ENCODE measurements around the gene UQCRHL. TPM values are rescaled to one million over a fixed set of nuclear protein-coding genes. Genes with fewer than 3 reads are reported as not detected.
A peak's percentile ranks its signal among the peaks of the same experiment; 100 is the strongest.

The UQCRHL gene
- total and polyA plus RNA-seq, 2 of the 8 experiments (the other 6 are each of a cell fraction or from before 2014, with no cell fraction given): 3.7 to 3.9 TPM

GRCh38 chr1:15852036-15852827 lies 44.8 kb upstream of the UQCRHL start:
- Histone ChIP-seq H4K5ac (ENCODE audit: insufficient read length, low read depth, low read length) (no peak overlapping the region), H4K20me1 (replicated peaks in 1 of 2; ENCODE audit: control insufficient read depth in 1 of 2, insufficient read depth in 2 of 2, low read length in 2 of 2) (peaks cover 0 to 5% of the 10 kb centered on the region in 2 experiments), H3K27me3 (replicated peaks in 1 of 4; ENCODE audit: control insufficient read depth in 3 of 4, extremely low read depth in 1 of 4, insufficient read depth in 3 of 4, low read length in 3 of 4) (no peaks in the 10 kb centered on the region; a peak in 1 of 7 replicates), H2BK5ac (ENCODE audit: low read depth, low read length) (no peak overlapping the region), H4K8ac (ENCODE audit: extremely low read depth, insufficient read depth, low read length) (no peak overlapping the region), H3K9ac (replicated peaks in 1 of 4; ENCODE audit: extremely low read depth in 1 of 4, low read depth in 3 of 4, low read length in 3 of 4) (no peak overlapping the region; a peak in 1 of 7 replicates), H3K4me3 (ENCODE audit: extremely low read depth in 1 of 4, insufficient read depth in 2 of 4, low read depth in 3 of 4, low read length in 4 of 4) (no peak overlapping the region), H3K4me2 (ENCODE audit: insufficient read depth in 1 of 2, low read depth in 2 of 2, low read length in 2 of 2) (peak overlapping the region in 1 of 2 experiments; percentile 72; a peak in 1 of 4 replicates), H3K23ac (ENCODE audit: insufficient read length) (no peak overlapping the region), H3K9me3 (ENCODE audit: insufficient read depth in 2 of 2, low read depth in 1 of 2, low read length in 1 of 2) (no peaks in the 10 kb centered on the region), H2BK120ac (replicated peaks; ENCODE audit: low read depth, low read length) (no peak overlapping the region), H2BK20ac (ENCODE audit: low read length) (no peak overlapping the region), H3K36me3 (ENCODE audit: control insufficient read depth in 2 of 4, insufficient read depth in 4 of 4, low read length in 3 of 4) (no peaks in the 10 kb centered on the region; a peak in 1 of 8 replicates), H4K91ac (replicated peaks; ENCODE audit: insufficient read length, low read length) (no peak overlapping the region), H2AK5ac (ENCODE audit: low read depth, low read length) (no peak overlapping the region), H2BK12ac (ENCODE audit: low read depth, low read length) (no peak overlapping the region), H2AFZ (ENCODE audit: low read length) (no peak overlapping the region), H3K18ac (ENCODE audit: extremely low read depth, low read length) (no peak overlapping the region; the same call in 1 of the 2 replicates), H3K79me1 (ENCODE audit: low read depth, low read length) (peaks cover 3% of the 10 kb centered on the region; the same call in 1 of the 2 replicates), H3K27ac (ENCODE audit: low read depth, low read length) (no peak overlapping the region), H3K4ac (replicated peaks; ENCODE audit: insufficient read length, low read depth, low read length) (no peak overlapping the region), H3K23me2 (ENCODE audit: low read depth, low read length) (peaks cover 8% of the 10 kb centered on the region), H3K56ac (replicated peaks; ENCODE audit: insufficient read length, low read depth, low read length) (no peak overlapping the region), H2BK15ac (ENCODE audit: low read length) (no peak overlapping the region), H3K14ac (ENCODE audit: insufficient read length) (no peak overlapping the region), H3K4me1 (replicated peaks in 1 of 4; ENCODE audit: control insufficient read depth in 3 of 4, insufficient read depth in 4 of 4, low read length in 3 of 4) (peaks cover 0 to 6% (median 2%) of the 10 kb centered on the region in 4 experiments; a peak in 2 of 7 replicates), H3K79me2 (ENCODE audit: control insufficient read depth in 1 of 2, insufficient read depth in 2 of 2, low read length in 2 of 2) (peaks cover 0 to 86% of the 10 kb centered on the region in 2 experiments; a peak in 3 of 4 replicates)
- FAIRE-seq (no peak), DNase-seq (ENCODE audit: low read depth in 1 of 2, low spot score in 2 of 2) (no peak)
- POLR2A ChIA-PET (ENCODE audit: partially characterized antibody): interaction anchor here (0.9 to 1.6 kb wide), 4 partner anchors 10 to 52 kb away, joined by 3 to 6 read pairs (median 3); no protein-coding TSS in a partner anchor
- CTCF ChIA-PET (ENCODE audit: partially characterized antibody): interaction anchor here (0.7 to 1.7 kb wide), 6 partner anchors 10 to 72 kb away, joined by 3 to 5 read pairs (median 4); no protein-coding TSS in a partner anchor
- TF ChIP-seq ATF3 (IDR thresholded peaks at IDR 0.05; ENCODE audit: insufficient read depth, low read depth, low read length) (no peak), MAFK (IDR thresholded peaks at IDR 0.05; ENCODE audit: low read depth, low read length) (no peak), RAD21 (IDR thresholded peaks at IDR 0.05 in 1 of 2, conservative IDR thresholded peaks at IDR 0.05 in 1 of 2; ENCODE audit: low read depth in 2 of 2, low read length in 2 of 2) (no peak), SP1 (IDR thresholded peaks at IDR 0.05; ENCODE audit: low read depth, low read length) (no peak), SP4 (IDR thresholded peaks at IDR 0.05; ENCODE audit: low read length) (no peak)
- 96% methylated on average over 6 of the region's 6 CpGs; no CpG with 5 or more reads in 1 of the 2 experiments for WGBS, 2 experiments (ENCODE audit: extremely low coverage in 1 of 2, insufficient coverage in 1 of 2, insufficient read length in 1 of 2, insufficient replicate concordance in 2 of 2, low coverage in 1 of 2, low lambda C conversion rate in 2 of 2, missing lambda C conversion rate in 1 of 2)

Data from H1 (cell line).